ENCODE data around the gene AKNA. TPM values are rescaled to one million over a fixed set of nuclear protein-coding genes. Genes with fewer than 3 reads are reported as not detected.

Gene AKNA
- polyA plus RNA-seq, 1 donor from 2014 or later: 1.2 TPM

DNA sequence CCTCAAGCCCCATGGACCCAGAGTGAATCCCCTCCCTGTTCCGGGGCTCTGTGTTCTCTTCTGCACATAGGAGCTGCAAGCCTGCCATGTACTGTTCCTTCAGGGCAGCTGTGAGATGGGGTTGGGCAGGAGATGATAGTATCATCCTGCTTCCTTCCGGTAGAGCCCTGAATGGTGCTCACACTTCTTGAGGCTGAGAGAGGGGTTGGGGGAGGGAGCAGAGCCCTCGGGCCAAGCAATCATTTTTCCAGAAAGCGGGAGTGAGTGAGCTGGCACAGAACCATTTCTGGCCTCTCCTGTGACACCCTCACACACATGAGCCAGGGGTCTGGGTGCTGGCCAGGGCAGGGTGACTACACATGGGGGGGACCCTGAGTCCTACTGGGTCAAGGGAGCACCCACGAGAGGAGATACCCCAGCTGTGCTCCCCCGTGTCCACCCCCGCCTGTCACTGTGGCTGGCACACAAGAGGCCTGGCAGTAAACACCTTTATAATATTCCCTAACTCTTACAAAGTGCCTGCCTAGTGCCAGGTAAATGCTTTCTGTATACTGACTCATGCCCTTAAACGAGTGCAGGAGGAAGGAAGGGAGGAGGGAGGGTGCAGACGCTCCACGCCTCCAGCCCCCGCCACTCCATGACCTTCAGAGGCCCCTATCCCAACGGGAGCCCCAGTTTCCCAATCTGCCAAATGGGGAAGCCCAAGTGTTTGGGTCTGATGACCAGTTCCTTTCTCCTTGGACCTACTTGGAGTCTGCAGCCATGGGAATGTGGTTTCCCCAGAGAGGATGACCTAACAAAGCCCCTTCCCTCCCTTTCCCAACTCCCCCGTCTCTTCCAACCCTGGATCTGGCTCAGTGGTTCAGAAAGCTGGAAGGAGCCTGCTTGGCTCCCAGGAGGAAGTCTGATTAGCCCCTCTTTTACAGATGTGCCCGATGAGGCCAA lies 15.5 kb downstream of the AKNA start:
- Histone ChIP-seq H4K20me1 (ENCODE audit: insufficient read depth) (no peaks in the 10 kb centered on the region), H3K9ac (ENCODE audit: low read length) (no peak overlapping the region), H3K27ac (ENCODE audit: low read length) (no peak overlapping the region), H3K79me2 (replicated peaks; ENCODE audit: insufficient read depth, low read length) (no peaks in the 10 kb centered on the region), H3F3A (ENCODE audit: insufficient read depth, low read length, poor library complexity, severe bottlenecking) (no peaks in the 10 kb centered on the region), H3K9me2 (ENCODE audit: insufficient read depth, low read length) (no peaks in the 10 kb centered on the region), H3K9me3 (ENCODE audit: low read length) (no peaks in the 10 kb centered on the region), H3K36me3 (ENCODE audit: insufficient read depth, low read length) (no peaks in the 10 kb centered on the region), H2AFZ (ENCODE audit: low read depth, low read length) (no peak overlapping the region), H3K4me2 (ENCODE audit: low read length) (no peak overlapping the region), H3K27me3 (ENCODE audit: insufficient read depth, low read depth, low read length) (no peaks in the 10 kb centered on the region), H3K4me3 (ENCODE audit: low read length) (no peak overlapping the region)
- TF ChIP-seq, protein P1, sequence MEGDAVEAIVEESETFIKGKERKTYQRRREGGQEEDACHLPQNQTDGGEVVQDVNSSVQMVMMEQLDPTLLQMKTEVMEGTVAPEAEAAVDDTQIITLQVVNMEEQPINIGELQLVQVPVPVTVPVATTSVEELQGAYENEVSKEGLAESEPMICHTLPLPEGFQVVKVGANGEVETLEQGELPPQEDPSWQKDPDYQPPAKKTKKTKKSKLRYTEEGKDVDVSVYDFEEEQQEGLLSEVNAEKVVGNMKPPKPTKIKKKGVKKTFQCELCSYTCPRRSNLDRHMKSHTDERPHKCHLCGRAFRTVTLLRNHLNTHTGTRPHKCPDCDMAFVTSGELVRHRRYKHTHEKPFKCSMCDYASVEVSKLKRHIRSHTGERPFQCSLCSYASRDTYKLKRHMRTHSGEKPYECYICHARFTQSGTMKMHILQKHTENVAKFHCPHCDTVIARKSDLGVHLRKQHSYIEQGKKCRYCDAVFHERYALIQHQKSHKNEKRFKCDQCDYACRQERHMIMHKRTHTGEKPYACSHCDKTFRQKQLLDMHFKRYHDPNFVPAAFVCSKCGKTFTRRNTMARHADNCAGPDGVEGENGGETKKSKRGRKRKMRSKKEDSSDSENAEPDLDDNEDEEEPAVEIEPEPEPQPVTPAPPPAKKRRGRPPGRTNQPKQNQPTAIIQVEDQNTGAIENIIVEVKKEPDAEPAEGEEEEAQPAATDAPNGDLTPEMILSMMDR (IDR thresholded peaks at IDR 0.05; ENCODE audit: poor library complexity, severe bottlenecking): no peak
- TF ChIP-seq MXI1 (conservative IDR thresholded peaks at IDR 0.05; ENCODE audit: poor library complexity, severe bottlenecking) (no peak), EZH2 (IDR thresholded peaks at IDR 0.05; ENCODE audit: borderline replicate concordance, insufficient read depth, low read length, poor library complexity, severe bottlenecking) (no peak), SMC3 (conservative IDR thresholded peaks at IDR 0.05; ENCODE audit: poor library complexity) (no peak), TAF1 (IDR thresholded peaks at IDR 0.05; ENCODE audit: low read depth) (no peak), POLR2AphosphoS5 (IDR thresholded peaks at IDR 0.05) (no peak), RAD21 (conservative IDR thresholded peaks at IDR 0.05) (no peak), EP300 (conservative IDR thresholded peaks at IDR 0.05; ENCODE audit: poor library complexity, severe bottlenecking) (no peak)
- TF ChIP-seq, protein P2, sequence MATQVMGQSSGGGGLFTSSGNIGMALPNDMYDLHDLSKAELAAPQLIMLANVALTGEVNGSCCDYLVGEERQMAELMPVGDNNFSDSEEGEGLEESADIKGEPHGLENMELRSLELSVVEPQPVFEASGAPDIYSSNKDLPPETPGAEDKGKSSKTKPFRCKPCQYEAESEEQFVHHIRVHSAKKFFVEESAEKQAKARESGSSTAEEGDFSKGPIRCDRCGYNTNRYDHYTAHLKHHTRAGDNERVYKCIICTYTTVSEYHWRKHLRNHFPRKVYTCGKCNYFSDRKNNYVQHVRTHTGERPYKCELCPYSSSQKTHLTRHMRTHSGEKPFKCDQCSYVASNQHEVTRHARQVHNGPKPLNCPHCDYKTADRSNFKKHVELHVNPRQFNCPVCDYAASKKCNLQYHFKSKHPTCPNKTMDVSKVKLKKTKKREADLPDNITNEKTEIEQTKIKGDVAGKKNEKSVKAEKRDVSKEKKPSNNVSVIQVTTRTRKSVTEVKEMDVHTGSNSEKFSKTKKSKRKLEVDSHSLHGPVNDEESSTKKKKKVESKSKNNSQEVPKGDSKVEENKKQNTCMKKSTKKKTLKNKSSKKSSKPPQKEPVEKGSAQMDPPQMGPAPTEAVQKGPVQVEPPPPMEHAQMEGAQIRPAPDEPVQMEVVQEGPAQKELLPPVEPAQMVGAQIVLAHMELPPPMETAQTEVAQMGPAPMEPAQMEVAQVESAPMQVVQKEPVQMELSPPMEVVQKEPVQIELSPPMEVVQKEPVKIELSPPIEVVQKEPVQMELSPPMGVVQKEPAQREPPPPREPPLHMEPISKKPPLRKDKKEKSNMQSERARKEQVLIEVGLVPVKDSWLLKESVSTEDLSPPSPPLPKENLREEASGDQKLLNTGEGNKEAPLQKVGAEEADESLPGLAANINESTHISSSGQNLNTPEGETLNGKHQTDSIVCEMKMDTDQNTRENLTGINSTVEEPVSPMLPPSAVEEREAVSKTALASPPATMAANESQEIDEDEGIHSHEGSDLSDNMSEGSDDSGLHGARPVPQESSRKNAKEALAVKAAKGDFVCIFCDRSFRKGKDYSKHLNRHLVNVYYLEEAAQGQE (IDR thresholded peaks at IDR 0.05; ENCODE audit: borderline replicate concordance): no peak

DNA sequence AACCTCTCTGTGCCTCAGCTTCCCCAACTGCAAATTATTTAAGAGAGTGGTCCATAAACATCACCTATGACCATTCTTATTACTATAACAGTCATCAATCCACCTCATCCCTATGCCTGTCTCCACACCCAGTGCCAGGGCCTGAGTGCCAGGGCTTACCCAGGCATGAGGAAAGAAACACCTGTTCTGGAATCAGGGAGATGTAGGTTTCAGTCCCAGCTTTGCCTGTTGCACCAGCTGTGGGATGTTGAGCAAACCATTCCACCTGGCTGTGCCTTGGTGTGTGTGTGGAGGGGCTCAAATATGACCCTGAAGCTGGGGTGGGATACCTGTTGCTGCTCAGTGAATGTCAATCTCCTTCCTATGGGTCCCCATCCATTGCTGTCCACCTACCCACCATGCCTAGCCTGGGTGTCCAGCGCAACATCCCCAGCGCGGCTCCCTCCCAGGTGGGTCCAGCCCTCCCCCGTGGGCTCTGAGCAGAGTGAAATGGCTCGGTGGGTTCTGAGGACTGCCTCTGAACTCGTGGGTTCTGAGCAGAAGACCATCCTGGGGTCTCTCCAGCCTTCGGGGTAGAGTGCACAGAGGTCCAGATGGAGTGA lies 16.3 kb downstream of the AKNA start:
- no peaks in the 10 kb centered on the region for H3K36me3 ChIP-seq (ENCODE audit: insufficient read depth, low read length)
- no peak overlapping the region for H2AFZ ChIP-seq (ENCODE audit: low read depth, low read length)
- H3K9ac ChIP-seq (ENCODE audit: low read length): no peak overlapping the region
- H3K9me3 ChIP-seq (ENCODE audit: low read length): no peaks in the 10 kb centered on the region
- H3K4me2 ChIP-seq (ENCODE audit: low read length): no peak overlapping the region
- no peaks in the 10 kb centered on the region for H3K27me3 ChIP-seq (ENCODE audit: insufficient read depth, low read depth, low read length)
- no peaks in the 10 kb centered on the region for H3K9me2 ChIP-seq (ENCODE audit: insufficient read depth, low read length)
- no peaks in the 10 kb centered on the region for H4K20me1 ChIP-seq (ENCODE audit: insufficient read depth)
- no peak overlapping the region for H3K27ac ChIP-seq (ENCODE audit: low read length)
- H3K4me3 ChIP-seq (ENCODE audit: low read length): no peak overlapping the region
- TF ChIP-seq EZH2 (IDR thresholded peaks at IDR 0.05; ENCODE audit: borderline replicate concordance, insufficient read depth, low read length, poor library complexity, severe bottlenecking): no peak
- TF ChIP-seq POLR2AphosphoS5 (IDR thresholded peaks at IDR 0.05): no peak
- no peak for TF ChIP-seq TAF1 (IDR thresholded peaks at IDR 0.05; ENCODE audit: low read depth)
- TF ChIP-seq MXI1 (conservative IDR thresholded peaks at IDR 0.05; ENCODE audit: poor library complexity, severe bottlenecking): no peak
- no peak for TF ChIP-seq SMC3 (conservative IDR thresholded peaks at IDR 0.05; ENCODE audit: poor library complexity)
- TF ChIP-seq, protein P2 (IDR thresholded peaks at IDR 0.05; ENCODE audit: borderline replicate concordance): no peak
- TF ChIP-seq EP300 (conservative IDR thresholded peaks at IDR 0.05; ENCODE audit: poor library complexity, severe bottlenecking): no peak
- TF ChIP-seq, protein P1 (IDR thresholded peaks at IDR 0.05; ENCODE audit: poor library complexity, severe bottlenecking): no peak
- no peak for TF ChIP-seq RAD21 (conservative IDR thresholded peaks at IDR 0.05)
- no peaks in the 10 kb centered on the region for H3K79me2 ChIP-seq (replicated peaks; ENCODE audit: insufficient read depth, low read length)
- no peaks in the 10 kb centered on the region for H3F3A ChIP-seq (ENCODE audit: insufficient read depth, low read length, poor library complexity, severe bottlenecking)
